GM19438 (cell line): Measurements from ENCODE around the gene OPCML.

Experiments
- ATAC-seq: cut with Tn5 transposase; IDR thresholded peaks from one replicate; pipeline ENCODE4 v1.9.1; 2021; ENCODE audit warnings: low read depth; ENCODE audit not compliant: unreplicated experiment

OPCML gene

GRCh38 chr11:132365650-132366049 is 1166.7 kb downstream of the OPCML start:
- ATAC-seq: no peak
